Left cardiac atrium (tissue), 4 donors: ENCODE measurements around the gene PLEKHH1. TPM values are rescaled to one million over a fixed set of nuclear protein-coding genes. Genes with fewer than 3 reads are reported as not detected.

Experiments used
- ATAC-seq, 2 donors: fragments of 200-7000 bp; cut with Tn5 transposase; one replicate each; pipeline ENCODE4 v1.9.1; 2020; ENCODE audit warnings: mild to moderate bottlenecking in 2 of 2, moderate library complexity in 2 of 2
- DNase-seq: peaks from one replicate; pipeline ENCODE4 v3.0.0-alpha.2; 2020
- intact Hi-C, 2 donors: fragments of 100-400 bp; cut with DNase I; formaldehyde crosslinking; loops; one replicate each; pipeline versions ENCODE4 v1.14.1 to v1.15.1; 2022 to 2023
- total RNA-seq, 2 donors: library from RNA; stranded (reverse); fragmentation: NEBNext Ultra II Directional; extraction: Animal tissue kit (Norgen Biotek cat#: 25700); gene quantifications; one replicate each; pipeline ENCODE4 v1.2.1, GENCODE V29; 2021
- donor health status: DM: no; HTN: yes; CAD: no.
- donor health status: DM: no; HTN: yes; CAD: no; lungs with severe emphysema.
- donor health status: DM: yes; HTN: yes; CAD: no.
- donor health status: Dilated cardiomyopathy.

Gene PLEKHH1
- total RNA-seq, 2 donors from 2014 or later: 3.6 to 5.5 TPM

GRCh38 chr14:67636361-67636919 lies 103.3 kb downstream of the PLEKHH1 start:
- ATAC-seq: no peak
- DNase-seq: no peak
- intact Hi-C loops: no loop called here

- intact Hi-C loops: no loop called here
- no peak for ATAC-seq
Observed at GRCh38 chr14:67638642-67639041, 105.6 kb downstream of the PLEKHH1 start.

More at GRCh38 chr14:67638642-67639041, 105.6 kb downstream of the PLEKHH1 start:
- no peak for DNase-seq

Other genes with a start within 250 kb of the PLEKHH1 start
- gene ATP6V1D, start 173.5 kb upstream of the PLEKHH1 start, total RNA-seq: 100 to 1,000 TPM; 105 to 144 TPM
- gene EIF2S1, start 173.0 kb upstream of the PLEKHH1 start, total RNA-seq: 10 to 100 TPM; 79.3 to 96.4 TPM
- under 1 TPM; 0.35 to 0.76 TPM for gene PLEK2, start 121.1 kb upstream of the PLEKHH1 start, total RNA-seq
- gene TMEM229B, start 44.6 kb upstream of the PLEKHH1 start, total RNA-seq: 1 to 10 TPM; 1.5 to 6.5 TPM
- gene PIGH, start 67.0 kb downstream of the PLEKHH1 start, total RNA-seq: 10 to 100 TPM; 13.0 to 14.2 TPM
- gene ARG2, start 86.6 kb downstream of the PLEKHH1 start, total RNA-seq: 1 to 10 TPM in 1 of 2 donors, under 1 TPM in 1; 0.38 to 1.2 TPM
- gene VTI1B, start 141.3 kb downstream of the PLEKHH1 start, total RNA-seq: 100 to 1,000 TPM; 122 to 139 TPM
- 10 to 100 TPM; 18.3 to 20.8 TPM for gene RDH11, start 162.5 kb downstream of the PLEKHH1 start, total RNA-seq
- gene RDH12, start 168.6 kb downstream of the PLEKHH1 start, total RNA-seq: not detected